Dedifferentiated amniotic fluid mesenchymal stem cell (primary cell): ENCODE measurements around the gene LGR5.

Experiments used
- DNase-seq: peaks from one replicate; pipeline ENCODE4 v3.0.0-alpha.2; 2016; ENCODE audit errors: extremely low spot score

The LGR5 gene, protein sequence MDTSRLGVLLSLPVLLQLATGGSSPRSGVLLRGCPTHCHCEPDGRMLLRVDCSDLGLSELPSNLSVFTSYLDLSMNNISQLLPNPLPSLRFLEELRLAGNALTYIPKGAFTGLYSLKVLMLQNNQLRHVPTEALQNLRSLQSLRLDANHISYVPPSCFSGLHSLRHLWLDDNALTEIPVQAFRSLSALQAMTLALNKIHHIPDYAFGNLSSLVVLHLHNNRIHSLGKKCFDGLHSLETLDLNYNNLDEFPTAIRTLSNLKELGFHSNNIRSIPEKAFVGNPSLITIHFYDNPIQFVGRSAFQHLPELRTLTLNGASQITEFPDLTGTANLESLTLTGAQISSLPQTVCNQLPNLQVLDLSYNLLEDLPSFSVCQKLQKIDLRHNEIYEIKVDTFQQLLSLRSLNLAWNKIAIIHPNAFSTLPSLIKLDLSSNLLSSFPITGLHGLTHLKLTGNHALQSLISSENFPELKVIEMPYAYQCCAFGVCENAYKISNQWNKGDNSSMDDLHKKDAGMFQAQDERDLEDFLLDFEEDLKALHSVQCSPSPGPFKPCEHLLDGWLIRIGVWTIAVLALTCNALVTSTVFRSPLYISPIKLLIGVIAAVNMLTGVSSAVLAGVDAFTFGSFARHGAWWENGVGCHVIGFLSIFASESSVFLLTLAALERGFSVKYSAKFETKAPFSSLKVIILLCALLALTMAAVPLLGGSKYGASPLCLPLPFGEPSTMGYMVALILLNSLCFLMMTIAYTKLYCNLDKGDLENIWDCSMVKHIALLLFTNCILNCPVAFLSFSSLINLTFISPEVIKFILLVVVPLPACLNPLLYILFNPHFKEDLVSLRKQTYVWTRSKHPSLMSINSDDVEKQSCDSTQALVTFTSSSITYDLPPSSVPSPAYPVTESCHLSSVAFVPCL

DNA sequence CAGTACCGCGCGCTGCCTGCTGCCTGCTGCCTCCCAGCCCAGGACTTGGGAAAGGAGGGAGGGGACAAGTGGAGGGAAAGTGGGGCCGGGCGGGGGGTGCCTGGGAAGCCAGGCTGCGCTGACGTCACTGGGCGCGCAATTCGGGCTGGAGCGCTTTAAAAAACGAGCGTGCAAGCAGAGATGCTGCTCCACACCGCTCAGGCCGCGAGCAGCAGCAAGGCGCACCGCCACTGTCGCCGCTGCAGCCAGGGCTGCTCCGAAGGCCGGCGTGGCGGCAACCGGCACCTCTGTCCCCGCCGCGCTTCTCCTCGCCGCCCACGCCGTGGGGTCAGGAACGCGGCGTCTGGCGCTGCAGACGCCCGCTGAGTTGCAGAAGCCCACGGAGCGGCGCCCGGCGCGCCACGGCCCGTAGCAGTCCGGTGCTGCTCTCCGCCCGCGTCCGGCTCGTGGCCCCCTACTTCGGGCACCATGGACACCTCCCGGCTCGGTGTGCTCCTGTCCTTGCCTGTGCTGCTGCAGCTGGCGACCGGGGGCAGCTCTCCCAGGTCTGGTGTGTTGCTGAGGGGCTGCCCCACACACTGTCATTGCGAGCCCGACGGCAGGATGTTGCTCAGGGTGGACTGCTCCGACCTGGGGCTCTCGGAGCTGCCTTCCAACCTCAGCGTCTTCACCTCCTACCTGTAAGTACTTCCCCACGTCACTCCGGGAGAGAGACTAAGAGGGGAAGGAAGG lies at the start of gene LGR5:
Gene LGR5 (plus strand): TSS at position 186 of the 732 bp plus-strand sequence. CDS start 283 bp downstream, at position 469.
- DNase-seq = no peak

- peak; percentile 72 for DNase-seq
Measured at GRCh38 chr12:71392521-71393145, 47.0 kb upstream of the LGR5 start.

DNA sequence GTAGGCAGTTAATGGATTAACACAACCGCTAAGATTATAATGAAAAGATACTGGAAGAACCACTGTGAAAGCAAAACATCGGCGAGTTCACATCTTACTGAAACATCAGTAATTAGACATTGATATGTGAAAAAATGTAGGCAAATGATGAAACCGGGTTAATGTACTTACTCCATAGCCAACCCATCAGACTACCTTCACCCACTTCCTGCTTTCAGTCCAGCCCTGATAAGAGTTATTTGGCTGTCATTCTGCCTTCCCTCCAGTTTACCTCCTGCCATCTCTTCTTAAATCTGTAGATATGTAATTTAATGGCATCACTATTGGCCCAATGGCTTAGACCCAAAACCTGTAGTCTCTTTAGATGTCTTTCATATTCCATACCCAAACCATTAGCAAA lies 46.0 kb upstream of the LGR5 start:
- DNase-seq = no peak

GRCh38 chr12:71397433-71397954 lies 42.1 kb upstream of the LGR5 start:
- DNase-seq = peak; percentile 21

DNA sequence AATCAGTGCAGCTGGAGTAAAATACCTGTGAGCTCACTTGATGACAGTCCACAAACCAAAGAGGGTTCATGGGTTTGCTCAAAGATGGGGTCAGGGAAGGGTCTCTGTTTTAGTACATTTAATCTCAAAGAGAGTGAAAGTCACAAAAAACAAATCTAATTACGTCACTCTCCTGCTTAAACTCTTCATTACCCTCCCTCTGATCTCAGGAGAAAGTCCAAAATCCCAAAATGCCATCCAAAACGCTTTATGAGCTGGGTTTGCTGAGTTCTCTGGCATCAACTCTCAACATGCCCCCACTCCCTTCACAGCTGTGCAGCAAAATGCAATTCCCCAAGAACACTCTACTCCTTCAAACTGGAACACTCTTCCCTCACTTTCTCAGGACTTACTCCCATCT lies 40.4 kb upstream of the LGR5 start:
- no peak for DNase-seq

- no peak for DNase-seq
Measured at GRCh38 chr12:71400481-71400880, 39.1 kb upstream of the LGR5 start.

DNA sequence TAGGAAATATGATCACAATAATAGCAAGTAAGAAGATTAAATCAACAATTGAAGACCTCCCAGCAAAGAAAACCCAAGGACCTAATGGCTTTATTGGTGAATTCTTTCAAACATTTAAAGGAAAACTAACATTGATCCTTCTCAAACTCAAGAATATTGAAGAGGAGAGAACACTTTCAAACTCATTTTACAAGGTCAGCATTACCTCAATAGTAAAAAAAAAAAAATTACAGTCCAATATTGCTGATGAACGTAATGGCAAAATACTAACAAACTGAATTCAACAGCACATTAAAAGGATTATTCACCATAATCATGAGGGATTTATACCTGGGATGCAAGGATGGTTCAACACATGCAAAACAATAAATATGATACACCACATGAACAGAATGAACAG lies 33.7 kb upstream of the LGR5 start:
- DNase-seq = no peak

GRCh38 chr12:71407732-71408131 lies 31.9 kb upstream of the LGR5 start:
- DNase-seq = no peak

DNA sequence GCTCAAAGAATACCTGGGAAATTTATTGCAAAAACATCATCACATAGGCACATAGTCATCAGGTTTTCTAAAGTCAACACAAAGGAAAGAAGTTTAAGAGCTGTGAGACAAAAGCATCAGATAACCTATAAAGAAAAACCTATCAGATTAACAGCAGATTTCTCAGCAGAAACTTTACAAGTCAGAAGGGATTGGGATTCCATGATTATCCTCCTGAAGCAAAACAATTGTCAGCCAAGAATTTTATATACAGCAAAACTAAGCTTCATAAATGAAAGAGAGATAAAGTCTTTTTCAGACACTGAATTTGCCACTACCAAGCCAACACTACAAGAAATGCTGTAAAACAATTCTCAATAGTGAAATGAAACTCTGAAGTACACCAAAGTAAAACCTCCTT lies 28.8 kb upstream of the LGR5 start:
- no peak for DNase-seq

DNA sequence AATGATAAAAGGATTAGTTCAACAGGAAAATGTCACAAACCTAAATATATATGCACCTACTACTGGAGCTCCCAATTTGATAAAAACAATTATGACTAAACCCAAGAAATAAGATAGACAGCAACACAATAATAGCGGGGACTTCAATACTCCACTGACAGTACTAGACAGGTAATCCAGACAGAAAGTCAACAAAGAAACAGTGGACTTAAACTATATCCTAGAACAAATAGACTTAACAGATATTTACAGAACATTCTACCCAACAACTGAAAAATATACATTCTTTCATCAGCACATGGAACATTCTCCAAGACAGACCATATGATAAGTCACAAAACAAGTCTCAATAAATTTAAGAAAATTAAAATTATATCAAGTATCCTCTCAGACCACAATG lies 28.0 kb upstream of the LGR5 start:
- no peak for DNase-seq

DNA sequence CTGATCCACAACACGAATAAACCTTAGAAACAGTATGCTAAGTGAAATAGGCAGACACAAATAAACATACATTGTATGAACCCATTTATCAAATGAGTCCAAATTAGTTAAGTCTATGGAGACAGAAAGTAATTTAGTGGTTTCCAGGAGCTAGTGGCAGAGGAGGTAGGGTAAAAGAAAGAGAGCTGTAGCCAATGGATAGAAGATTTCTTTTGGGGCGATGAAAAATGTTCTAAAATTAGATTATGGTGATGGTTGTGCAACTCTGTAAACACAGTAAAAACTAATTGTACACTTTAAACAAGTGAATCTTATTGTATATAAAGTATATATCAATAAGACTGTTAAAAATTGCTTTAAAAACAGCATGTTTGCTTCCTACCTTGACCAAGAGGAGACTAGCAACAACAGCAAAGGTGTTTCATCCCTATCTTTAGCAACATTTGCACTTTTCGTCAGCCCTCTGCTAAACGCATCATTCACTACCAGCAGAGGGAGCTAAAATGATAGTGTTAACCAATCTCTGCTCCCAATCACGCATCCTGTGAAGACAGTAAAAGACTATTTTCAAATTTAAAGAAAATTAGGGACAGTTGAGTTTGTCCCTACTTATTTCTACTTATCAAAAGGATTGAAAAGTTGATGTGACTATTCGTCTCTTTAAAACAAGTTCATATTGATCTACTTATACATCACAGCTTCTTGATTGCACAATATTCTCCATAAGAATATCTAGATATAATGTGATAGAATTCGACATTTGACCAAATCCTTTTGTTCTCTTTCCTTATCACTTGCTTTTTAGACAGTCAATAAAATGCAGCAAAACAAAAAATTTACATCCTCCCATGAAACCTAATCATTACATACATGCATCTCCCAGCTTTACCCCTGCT lies 24.0 kb upstream of the LGR5 start:
- DNase-seq = peak; percentile 80

GRCh38 chr12:71417181-71417580 lies 22.4 kb upstream of the LGR5 start:
- no peak for DNase-seq

DNA sequence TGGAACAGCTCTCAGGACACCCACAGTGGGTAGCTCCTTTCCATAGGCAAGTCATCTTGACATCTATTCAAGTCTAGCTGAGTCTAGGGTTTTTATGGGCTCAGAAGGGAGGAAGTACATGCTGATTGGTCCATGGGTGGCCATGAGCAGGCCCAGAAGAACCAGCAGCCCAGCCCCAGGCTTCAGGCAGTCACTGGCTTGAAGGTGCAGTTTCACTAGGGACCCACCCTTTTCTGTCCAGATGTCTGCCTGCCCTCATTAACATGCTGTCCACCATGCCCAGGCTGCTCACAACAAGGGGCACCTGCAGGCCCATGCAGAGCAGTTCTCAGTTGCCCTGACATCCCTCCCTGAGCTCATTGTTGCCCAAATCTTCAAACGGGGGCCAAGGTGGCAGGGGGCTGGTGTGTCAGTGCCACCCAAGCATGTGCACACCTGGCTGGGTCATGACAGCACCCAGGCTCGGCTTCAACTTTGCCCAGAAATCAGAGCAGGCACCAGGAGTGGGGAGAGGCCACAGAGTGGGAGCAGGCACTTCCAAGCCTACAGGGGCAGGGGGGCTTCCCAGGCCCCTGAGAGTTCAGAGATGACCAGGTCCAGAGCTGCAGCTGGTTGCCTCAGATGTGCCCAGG lies 18.7 kb upstream of the LGR5 start:
- DNase-seq = no peak

DNA sequence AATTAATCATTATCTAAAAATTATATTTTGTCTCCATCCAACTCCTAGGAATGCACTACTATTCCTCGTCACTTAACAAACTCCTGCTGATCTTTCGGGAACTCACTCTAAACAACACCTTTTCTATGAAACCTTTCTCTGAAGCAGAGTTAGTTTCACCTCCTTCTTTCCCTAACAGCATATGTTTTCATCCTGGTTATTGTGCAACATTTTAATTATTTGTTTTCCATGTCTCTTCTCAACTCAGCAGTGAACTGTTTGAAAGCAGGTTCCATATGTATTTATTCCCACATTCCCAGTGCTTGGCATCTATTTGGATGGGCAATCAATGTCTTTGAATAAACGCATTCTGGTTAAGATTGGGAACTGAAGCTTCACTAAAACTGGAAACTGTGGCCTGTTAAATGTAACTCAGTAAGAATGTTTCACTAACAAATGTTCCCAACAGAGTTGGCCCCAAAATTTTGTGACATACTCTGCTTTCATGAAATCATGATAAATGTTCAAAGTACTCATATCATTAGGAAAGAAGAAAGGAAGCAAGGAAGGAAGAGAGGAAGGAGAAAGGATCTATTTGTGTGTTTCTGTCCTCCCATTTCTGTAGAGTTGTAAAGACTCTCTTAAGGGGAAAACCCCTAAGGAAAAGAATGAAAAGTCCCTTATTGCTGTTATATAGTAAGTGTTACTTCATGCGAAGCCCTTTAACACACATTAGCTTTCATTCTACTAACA lies 13.9 kb upstream of the LGR5 start:
- DNase-seq = no peak

DNA sequence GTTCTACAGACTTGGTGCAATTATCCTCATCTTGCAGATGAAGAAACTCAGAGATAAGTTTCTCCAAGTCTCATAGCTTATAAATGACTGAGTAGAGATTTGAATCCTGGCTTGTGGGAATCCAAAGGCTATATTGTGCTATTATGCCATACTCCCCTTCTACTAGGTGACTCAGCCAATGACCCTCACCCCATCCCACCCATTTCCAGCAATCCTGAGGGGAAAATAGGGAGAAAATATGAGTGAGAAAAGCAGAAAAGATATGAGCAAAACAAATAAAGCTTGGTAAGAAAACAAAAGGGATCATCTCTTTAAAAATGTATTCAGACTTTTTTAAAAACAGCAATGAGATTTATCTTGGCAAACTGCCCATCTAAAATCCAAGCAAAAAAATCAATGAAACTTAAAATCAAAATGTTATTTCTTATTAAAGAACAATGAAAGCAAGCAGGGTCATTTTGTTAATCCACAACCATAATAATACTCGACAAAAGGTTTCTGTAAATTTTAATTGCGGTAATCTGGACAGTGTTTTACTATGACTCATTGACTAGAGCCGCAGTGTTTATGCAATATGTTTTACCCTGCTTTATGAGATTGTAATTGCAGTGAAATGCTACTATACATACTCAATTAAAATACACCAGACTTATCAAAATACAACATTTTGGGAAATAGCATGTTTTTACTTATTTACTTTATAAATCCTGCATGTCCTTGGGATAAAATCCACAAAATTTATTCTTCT lies 13.1 kb upstream of the LGR5 start:
- no peak for DNase-seq

- no peak for DNase-seq
Measured at GRCh38 chr12:71430756-71431155, 8.8 kb upstream of the LGR5 start.

GRCh38 chr12:71431991-71432390 lies 7.6 kb upstream of the LGR5 start:
- DNase-seq = no peak

GRCh38 chr12:71432936-71433335 lies 6.7 kb upstream of the LGR5 start:
- DNase-seq = no peak

GRCh38 chr12:71436696-71437095 lies 2.9 kb upstream of the LGR5 start:
- DNase-seq = no peak
